Measurements from ENCODE around the gene VCPKMT. TPM values are rescaled to one million over a fixed set of nuclear protein-coding genes. Genes with fewer than 3 reads are reported as not detected.

VCPKMT gene
- total and polyA plus RNA-seq, 9 donors: 5.1 to 7.8 (median 6.3) TPM

DNA sequence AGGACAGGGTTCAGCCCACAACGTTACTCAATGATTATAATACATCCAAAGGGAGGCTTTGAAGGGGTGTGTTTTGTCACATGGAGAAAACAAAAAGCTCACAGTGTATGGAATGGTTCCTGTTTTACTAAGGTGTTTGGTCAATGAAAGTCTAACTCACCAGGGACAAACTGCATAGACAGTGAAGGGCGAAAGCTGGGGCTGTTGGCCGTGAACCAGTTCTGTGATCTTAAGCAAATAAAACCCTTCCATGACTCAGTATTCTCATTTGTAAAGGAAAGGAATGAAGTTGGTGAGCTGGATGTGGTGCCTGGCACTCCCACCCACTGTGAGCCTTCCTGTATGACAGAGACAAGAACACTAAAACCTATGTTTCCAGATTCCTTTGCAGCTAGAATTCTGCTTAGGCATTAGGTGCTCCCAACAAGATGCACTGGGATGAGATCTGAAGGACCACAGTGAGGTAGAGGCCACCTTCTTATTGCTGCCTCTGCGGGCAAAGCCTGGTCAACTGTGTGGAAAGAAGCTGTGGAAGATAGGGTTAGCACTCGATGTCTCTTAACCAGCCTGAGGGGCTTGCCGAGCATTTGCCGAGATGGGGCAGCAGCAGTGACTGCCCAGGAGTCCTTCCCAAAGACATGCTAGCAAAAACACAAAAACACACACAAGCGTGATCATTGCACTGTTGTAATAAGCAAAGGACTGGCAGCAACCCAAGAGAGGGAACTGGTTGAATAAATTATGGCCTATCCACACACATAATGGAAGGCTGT lies 48.5 kb downstream of the VCPKMT start:
- H3K4me1 ChIP-seq (ENCODE audit: insufficient read depth): no peaks in the 10 kb centered on the region
- H3K9me3 ChIP-seq: no peaks in the 10 kb centered on the region
- DNase-seq: no peak
- intact Hi-C loops (cut with DNase I): no loop called here
- H3K4me3 ChIP-seq: no peak overlapping the region
- WGBS, 3 donors: 86 to 93% (median 86%) methylated on average over 8 of the region's 8 CpGs
- H3K36me3 ChIP-seq: no peaks in the 10 kb centered on the region
- no peaks in the 10 kb centered on the region for H3K27me3 ChIP-seq
- H3K27ac ChIP-seq: no peak overlapping the region
- TF ChIP-seq, protein P1, sequence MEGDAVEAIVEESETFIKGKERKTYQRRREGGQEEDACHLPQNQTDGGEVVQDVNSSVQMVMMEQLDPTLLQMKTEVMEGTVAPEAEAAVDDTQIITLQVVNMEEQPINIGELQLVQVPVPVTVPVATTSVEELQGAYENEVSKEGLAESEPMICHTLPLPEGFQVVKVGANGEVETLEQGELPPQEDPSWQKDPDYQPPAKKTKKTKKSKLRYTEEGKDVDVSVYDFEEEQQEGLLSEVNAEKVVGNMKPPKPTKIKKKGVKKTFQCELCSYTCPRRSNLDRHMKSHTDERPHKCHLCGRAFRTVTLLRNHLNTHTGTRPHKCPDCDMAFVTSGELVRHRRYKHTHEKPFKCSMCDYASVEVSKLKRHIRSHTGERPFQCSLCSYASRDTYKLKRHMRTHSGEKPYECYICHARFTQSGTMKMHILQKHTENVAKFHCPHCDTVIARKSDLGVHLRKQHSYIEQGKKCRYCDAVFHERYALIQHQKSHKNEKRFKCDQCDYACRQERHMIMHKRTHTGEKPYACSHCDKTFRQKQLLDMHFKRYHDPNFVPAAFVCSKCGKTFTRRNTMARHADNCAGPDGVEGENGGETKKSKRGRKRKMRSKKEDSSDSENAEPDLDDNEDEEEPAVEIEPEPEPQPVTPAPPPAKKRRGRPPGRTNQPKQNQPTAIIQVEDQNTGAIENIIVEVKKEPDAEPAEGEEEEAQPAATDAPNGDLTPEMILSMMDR (IDR thresholded peaks at IDR 0.05): no peak
- TF ChIP-seq EP300 (IDR thresholded peaks at IDR 0.05): no peak

DNA sequence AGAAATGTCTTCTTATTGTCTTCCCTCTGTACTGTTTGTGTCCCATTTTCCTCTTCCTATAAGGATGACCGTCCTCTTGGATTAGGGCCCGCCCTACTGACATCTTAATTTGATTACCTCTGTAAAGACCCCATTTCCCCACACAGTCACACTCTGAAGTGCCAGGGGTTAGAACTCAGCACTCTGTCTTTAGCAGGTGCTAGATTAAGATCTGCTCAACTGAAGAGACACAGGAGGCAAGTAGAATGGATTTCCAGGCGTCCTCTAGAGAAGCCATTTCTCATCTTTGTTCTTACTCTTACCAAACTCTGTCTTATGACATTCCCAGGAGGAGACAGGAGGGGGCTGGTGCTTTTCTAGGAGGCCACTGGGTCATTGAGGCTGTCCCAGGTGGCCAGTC lies 50.8 kb downstream of the VCPKMT start:
- DNase-seq: no peak
- TF ChIP-seq, protein P1 (IDR thresholded peaks at IDR 0.05): no peak
- TF ChIP-seq POLR2A (IDR thresholded peaks at IDR 0.05) (no peak), EP300 (IDR thresholded peaks at IDR 0.05) (no peak)
- H3K9me3 ChIP-seq: no peaks in the 10 kb centered on the region
- intact Hi-C loops (cut with DNase I): no loop called here
- no peaks in the 10 kb centered on the region for H3K36me3 ChIP-seq
- no peak overlapping the region for H3K4me3 ChIP-seq
- WGBS, 3 donors: 80 to 87% (median 81%) methylated on average over 3 of the region's 3 CpGs
- no peak overlapping the region for H3K27ac ChIP-seq
- no peaks in the 10 kb centered on the region for H3K27me3 ChIP-seq
- peaks cover 3% of the 10 kb centered on the region for H3K4me1 ChIP-seq (ENCODE audit: insufficient read depth)

DNA sequence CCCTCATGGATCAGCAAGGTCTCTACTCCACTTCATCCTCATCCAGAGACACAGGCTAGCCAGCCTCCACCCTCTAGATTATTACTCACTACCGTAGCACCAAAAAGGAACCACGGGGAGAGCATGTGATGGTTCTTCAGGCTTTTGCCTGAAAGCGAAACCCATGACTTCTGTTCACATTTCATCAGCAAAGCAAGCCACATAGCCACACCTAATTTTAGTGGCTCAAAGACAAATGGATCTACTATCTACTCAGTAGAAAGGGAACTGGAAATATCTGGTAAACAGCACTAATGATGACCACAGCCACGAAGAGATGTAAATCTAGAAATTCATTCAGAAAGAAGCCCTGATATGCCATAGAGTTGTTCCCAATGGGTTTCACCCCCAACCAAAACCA lies 51.4 kb downstream of the VCPKMT start:
- 68 to 74% (median 74%) methylated on average over 4 of the region's 4 CpGs for WGBS, 3 donors
- H3K4me3 ChIP-seq: no peak overlapping the region
- H3K36me3 ChIP-seq: no peaks in the 10 kb centered on the region
- TF ChIP-seq EP300 (IDR thresholded peaks at IDR 0.05): no peak
- TF ChIP-seq POLR2A (IDR thresholded peaks at IDR 0.05): no peak
- TF ChIP-seq, protein P1 (IDR thresholded peaks at IDR 0.05): no peak
- no peak for DNase-seq
- no peaks in the 10 kb centered on the region for H3K9me3 ChIP-seq
- intact Hi-C loops (cut with DNase I): no loop called here
- H3K27ac ChIP-seq: no peak overlapping the region
- no peaks in the 10 kb centered on the region for H3K27me3 ChIP-seq
- peaks cover 3% of the 10 kb centered on the region for H3K4me1 ChIP-seq (ENCODE audit: insufficient read depth)

DNA sequence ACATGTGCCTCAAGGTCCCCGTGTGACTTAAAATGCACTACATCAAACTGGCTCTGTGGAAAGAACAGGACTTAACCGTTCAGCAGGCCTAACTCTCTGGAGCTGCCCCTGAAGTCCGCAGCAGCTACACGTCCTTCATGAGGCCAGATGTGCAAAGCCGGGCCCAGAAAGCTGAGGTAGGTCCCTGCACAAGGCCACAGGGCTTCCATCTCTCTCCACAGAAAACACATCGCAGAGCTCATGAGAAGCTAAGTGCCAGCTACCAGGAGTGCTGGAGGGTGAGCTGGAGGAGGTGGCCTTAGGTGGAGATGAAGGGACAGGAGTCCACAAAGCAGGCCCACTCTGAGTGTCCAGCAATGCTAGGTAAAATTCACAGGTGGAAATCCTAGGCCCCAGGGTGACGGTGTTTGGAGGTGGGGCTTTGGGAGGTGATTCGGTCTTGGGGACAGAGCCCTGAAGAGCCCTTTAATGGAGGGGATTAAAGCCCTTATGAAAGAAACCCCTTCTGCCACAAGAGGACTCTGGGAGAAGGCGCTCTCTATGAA lies 52.4 kb downstream of the VCPKMT start:
- no peak overlapping the region for H3K4me3 ChIP-seq
- H3K4me1 ChIP-seq (ENCODE audit: insufficient read depth): peaks cover 3% of the 10 kb centered on the region
- H3K27me3 ChIP-seq: no peaks in the 10 kb centered on the region
- TF ChIP-seq, protein P1 (IDR thresholded peaks at IDR 0.05): no peak
- TF ChIP-seq POLR2A (IDR thresholded peaks at IDR 0.05): no peak
- WGBS, 3 donors: 88 to 91% (median 90%) methylated on average over 9 of the region's 9 CpGs
- no peak for DNase-seq
- H3K36me3 ChIP-seq: no peaks in the 10 kb centered on the region
- intact Hi-C loops (cut with DNase I): no loop called here
- no peak overlapping the region for H3K27ac ChIP-seq
- no peaks in the 10 kb centered on the region for H3K9me3 ChIP-seq
